ENCODE data around the gene SYMPK.

The SYMPK gene

DNA sequence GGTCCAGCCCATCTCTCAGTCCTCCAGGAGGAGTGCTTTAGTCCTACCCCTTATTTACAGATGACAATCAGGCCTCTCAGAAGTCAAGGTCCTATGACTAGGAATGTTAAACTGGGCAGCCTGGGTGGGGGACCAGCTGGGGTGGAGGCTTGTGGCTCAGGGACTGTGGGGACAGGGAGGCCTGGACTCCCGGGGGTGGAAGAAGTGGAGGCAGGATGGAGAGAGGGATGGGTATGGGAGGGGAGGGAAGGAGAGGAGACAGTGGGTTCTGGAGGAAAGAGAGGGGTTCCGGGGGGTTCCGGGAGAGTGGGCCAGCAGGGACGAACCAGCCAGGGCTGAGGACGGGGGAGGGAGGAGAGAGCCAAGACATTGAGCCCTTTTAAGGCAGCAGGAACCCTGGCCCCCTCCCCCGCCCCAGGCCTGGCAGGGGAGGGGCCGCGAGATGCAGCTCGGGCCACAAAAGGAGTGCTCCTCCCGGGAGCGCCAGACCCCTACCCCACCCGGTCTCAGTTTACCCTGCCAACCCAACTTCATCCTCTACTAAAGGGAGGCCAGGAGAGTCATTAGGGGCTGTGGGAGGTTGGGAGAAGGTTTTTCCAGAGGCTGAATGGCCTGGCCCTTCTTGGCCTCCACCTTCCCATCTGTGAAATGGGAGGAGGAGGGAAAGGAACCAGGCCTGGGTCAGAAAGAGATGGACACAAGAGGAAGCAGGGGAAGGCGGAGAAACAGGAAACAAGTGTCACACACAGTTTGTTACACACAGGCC, 82.3 kb downstream of the SYMPK start:
- peak in 1 of 3 experiments; percentile 32 for DNase-seq

DNA sequence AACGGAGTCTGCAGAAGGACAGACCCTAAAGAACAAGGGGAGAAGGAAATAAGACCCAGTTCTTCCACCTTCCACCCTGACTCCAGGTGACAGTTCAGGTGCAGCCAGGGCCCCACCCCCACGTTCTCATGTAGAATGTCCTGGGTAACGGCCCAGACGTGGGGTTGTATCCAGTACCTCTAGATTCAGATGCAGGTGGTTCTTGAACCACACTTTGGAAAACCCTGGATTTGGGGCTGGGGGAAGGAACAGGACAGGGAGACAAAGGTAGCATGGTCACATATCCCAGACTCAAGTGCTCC, 82.8 kb downstream of the SYMPK start:
- peak in 2 of 3 experiments; percentile 30 to 50 for DNase-seq

DNA sequence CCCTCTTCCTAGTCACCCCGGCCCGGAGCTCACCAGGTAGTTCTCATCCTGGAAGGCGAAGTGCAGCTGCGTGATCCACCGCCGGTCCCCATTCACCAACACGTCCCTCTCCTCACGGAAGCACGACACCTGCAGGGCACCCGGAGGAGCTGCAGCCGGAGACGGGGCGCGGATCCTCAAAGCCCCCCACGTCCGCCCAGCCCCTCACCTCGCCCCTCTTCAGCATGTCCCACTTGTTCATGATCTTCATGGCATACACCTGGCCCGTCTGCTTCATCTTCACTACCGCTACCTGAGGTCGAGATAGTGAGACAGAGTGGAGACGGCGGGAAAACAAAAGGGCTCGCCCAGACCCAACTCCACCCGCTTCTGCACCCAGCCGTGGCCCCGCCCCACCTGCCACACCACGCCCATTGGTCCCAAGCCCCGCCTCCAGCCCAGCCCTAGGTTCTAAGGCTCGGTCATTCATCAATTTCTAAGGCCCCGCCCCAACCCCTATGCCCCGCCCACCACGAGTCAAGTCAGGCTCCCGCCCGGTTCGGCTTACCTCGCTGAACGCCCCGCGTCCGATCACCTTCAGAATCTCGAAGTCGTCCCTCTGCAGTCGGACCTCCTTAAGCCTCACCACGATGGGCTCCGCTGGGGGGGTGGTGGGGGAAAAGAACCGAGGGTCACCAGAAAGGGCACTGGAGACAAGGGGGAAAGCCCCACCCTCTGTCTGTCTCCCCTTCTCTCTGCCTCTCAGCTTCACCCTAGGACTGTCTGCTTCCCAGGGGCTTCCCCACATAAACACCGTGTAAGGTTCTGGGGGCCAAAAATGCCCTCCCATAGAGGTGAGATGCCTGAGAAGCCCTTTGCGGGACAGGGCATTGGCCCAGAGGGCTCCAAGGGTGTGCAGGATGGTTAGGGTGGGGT, 83.5 kb downstream of the SYMPK start:
- peak; percentile 91 to 97 (median 95) for DNase-seq

DNA sequence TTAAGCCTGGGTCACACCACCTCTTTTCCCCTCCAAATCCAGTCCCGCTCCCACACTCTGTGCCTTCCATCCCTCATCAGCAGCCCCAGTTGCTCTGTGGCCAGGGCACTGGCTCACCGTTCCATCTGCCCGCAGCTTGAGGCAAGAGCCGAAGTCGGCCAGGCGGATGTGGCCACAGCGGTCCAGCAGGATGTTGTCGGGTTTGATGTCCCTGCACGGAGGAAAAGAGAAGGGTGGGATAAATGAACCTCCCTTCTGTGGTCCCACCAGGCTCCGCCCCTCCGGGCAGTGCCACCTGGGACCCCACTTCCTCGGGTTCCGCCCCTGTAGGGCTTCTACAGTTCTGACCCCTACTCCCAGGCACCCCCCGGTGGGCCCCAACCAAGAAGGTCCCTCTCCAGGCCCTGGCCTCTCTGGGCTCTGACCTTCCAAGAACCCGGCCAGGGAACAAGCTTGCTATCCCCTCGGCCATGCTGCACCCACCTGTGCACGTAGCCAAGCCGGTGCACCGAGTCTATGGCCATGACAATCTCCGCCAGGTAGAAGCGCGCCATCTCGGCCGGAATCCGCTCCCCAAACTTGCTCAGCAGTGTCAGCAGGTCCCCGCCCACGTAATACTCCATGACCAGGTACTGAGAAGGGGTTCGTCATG, 84.8 kb downstream of the SYMPK start:
- no peak for DNase-seq

DNA sequence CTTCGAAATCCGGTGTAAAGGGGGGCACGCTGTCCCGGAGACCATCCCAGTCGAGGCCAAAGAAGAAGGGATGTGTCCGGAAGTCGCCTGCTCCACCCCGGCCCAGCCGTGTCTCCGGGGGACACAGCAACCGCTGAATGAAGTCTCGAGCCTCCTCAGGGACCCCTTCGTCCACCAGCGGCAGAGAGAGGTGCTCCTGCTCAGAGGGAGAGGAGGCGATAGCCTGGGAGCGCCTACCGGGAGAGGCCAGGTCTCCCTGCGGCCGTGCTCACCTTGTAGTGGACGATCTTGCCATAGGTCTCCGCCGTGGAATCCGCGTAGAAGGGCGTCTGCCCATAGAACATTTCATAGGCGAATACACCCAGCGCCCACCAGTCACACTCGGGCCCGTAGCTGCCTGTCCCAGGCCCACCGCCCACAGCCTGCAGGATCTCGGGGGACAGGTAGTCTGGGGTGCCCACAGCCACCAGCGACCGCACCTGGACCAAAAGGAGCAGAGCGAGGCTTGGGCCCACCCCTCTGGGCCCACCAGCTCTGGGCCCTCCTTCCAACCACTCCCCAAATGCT, 85.5 kb downstream of the SYMPK start:
- DNase-seq: no peak

DNA sequence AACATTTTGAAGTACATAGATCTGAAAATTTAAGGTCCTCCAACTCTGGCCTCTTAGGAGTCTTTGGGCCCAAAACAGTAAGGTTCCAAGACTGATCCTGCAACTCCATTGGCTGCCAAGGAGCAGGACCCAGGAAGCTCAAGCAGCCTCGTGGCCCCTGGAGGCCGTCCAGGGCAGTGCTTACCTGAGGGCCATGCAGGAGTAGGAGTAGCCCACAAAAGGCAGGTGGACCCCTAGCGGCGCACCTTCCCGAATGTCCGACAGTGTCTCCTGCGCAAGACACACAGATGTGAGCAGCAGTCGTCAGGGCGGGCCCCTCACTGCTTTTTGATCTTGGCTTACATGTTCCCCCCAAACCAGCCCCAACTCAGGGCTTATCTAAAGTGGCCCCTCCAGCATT, 88.2 kb downstream of the SYMPK start:
- no peak for DNase-seq

DNA sequence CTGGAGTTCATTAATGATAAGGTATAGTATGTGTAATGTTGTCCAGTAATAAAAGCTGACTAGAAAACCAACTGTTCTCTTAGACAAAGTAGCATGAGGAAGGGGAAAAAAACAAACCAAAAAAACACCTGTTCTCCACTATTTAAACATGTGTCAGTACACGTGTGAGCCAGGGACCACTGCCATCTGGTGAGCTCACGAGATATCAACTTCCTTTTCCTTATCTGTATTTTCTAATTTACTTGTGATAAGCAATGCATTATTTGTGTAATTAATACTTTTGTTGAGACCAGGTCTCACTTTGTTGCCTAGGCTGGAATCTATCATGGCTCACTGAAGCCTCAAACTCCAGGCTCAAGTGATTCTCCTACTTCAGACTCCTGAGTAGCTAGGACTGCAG, 89.6 kb downstream of the SYMPK start:
- DNase-seq: no peak

DNA sequence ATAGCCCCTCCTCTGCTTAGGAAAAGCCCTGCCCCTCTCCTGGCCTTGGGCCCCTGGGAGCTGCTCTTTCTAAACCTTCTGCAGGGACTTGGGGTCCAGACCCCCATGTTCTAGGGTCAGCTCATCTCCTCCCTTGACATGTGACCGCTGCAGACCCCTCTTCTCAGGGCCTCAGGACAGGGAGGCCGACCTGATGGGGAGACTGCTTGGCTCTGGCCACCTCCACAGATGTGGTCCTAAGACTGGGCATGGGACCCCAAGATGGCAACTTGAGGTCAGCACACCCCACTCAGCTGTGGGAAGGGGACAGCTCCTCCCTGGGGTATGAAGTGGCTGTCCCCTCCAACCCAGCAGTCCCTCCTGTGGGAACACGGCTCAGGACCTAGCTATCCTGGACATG, 90.0 kb downstream of the SYMPK start:
- DNase-seq: no peak

DNA sequence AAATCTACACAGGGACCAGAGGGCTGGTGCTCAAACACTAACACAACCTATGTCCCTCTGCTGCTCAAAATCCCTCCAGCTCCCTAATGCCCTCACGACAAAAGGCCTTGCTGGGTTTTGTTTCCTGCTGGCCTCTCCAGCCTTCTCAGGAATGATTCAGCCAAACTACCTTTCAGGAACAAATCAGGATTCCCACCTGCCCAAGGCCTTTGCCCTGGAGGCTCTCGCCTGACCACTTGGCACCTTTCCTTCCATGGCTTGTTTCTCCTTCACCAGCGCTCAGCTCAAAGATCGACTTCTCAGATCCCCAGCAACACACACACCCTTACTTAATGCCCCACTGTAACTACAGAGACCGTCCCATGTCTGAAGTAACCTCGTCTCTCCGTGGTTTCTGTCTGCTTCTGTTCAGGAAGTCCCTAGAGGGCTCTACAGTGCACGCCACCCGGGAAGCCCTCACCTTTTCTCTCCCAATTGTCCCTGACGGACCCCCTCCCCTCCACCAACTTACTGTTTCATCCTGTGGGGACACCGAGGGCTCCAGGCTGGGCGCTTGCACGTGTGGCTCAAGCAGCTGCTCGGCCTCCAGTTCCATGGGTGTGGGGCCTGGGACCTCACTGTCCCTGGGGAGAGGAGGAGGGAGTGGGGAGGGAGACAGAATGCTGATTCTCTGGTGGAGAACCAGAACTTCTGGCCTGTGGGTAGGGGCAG, 90.7 kb downstream of the SYMPK start:
- no peak for DNase-seq

DNA sequence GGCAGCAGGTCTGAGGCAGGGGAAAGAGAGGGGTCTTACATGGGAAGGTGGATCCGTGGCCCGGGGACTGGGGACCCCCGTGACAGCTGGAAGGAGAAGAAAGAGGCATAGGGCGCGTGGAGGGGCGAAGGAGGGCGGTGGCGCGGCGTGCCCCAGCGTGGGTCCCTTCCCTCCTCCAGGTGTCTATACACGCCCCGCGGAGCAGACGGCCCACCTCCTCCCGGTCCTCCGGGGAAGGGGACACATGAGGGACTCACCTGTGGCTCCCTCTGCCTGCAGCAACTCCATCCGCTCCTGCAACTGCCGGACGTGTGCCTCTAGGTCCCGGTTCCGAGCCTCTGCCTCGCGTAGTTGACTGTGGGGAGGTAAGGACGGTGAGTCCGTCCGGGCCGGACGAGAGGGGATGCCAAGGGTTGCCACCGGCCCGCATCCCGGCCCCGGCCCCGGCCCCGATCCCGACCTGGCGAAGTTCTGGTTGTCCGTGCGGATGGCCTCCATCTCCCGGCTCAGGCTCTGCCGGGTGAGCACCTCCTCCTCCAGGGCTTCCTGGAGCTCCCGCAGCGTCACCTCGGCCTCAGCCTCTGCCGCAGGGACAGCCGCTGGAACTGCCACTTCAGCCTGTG, 91.5 kb downstream of the SYMPK start:
- DNase-seq: peak in 1 of 3 experiments; percentile 10

DNA sequence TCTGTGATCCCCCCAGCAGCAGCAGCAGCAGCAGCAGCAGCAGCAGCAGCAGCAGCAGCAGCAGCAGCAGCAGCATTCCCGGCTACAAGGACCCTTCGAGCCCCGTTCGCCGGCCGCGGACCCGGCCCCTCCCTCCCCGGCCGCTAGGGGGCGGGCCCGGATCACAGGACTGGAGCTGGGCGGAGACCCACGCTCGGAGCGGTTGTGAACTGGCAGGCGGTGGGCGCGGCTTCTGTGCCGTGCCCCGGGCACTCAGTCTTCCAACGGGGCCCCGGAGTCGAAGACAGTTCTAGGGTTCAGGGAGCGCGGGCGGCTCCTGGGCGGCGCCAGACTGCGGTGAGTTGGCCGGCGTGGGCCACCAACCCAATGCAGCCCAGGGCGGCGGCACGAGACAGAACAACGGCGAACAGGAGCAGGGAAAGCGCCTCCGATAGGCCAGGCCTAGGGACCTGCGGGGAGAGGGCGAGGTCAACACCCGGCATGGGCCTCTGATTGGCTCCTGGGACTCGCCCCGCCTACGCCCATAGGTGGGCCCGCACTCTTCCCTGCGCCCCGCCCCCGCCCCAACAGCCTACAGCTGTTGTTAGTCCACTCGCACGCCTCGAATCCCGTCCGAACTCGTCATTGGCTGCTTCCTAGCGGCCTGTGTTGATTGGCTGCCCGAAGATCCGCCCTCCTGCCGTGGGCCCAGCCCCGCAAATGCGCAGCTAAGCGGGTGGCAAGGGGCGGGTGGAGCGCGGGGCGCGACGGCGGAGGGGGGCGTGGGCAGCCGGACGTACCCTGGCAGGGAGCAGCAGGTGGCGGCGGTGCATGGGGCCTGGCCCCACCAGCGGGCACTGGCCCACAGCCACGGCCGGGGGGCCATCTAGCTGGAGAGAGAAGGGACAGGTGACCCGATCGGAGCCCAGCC, 92.5 kb downstream of the SYMPK start:
- DNase-seq: peak; percentile 97 to 98 (median 98)

DNA sequence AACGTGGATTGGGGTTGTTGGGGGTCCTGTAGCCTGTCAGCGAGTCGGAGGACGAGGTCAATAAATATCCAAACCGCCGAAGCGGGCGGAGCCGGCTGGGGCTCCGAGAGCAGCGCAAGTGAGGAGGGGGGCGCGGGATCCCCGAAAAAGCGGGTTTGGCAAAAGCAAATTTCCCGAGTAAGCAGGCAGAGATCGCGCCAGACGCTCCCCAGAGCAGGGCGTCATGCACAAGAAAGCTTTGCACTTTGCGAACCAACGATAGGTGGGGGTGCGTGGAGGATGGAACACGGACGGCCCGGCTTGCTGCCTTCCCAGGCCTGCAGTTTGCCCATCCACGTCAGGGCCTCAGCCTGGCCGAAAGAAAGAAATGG, 93.1 kb downstream of the SYMPK start:
- DNase-seq: peak in 2 of 3 experiments; percentile 73 to 79

DNA sequence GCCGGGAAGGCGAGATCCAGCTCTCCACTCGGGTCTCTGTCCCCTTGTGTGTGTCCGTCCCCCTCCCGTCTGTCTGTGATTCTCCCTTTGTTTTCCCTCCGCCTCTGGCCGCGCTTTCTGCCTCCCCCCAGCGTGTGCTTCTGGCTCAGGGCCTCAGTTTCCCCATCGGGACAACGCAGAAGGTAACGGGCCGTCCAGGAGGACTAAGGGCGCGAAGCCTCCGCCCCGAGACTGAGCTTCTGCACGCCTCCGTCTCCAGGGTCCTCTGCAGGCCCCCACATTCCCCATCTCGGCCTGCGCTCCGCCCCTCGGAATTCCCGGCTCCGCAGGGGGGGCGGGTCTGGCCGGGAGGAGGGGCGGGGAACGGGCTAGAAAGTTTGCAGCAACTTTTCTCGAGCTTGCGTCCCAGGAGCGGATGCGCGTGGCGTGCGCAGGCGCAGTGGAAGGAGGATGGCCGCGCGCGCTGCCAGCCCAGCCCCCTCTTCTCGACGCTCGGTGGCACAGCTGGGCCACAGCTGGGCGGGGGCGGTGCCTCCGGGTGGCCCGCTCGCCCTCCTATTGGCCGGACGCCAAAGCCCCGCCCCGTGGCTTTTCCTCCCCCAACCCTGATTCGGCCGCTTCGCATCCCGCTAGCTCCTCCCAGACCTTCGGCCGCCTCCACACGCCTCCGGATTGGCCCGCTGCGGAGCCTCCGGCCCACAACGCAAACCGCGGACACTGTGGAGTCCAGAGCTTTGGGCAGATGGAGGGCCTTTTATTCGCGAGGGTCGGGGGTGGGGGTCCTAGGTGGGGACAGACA, 93.8 kb downstream of the SYMPK start, which contains the start of gene SIX5:
TSS of gene SIX5 (minus strand) at position 269 of the 799 bp plus-strand sequence. CDS start 408 bp downstream, outside the sequence.
- peak; percentile 94 to 98 (median 97) for DNase-seq

DNA sequence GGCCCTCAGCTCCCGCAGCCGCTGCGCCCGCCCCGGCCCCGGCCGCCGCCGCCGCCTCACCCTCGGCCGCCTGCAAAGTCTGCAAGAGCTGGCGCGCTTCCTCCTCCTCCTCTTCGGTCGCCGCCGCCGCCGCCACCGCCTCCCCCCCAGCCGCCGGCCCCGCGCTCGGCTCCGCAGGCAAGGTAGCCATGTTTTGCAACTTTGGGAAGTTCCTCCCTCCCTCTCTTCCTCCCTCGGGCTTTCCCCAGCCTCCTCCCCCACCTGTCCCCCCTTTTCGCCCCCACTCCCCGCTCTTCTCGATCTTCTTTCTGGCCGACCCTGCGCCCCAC, 94.3 kb downstream of the SYMPK start:
- peak in 1 of 3 experiments; percentile 54 for DNase-seq

DNA sequence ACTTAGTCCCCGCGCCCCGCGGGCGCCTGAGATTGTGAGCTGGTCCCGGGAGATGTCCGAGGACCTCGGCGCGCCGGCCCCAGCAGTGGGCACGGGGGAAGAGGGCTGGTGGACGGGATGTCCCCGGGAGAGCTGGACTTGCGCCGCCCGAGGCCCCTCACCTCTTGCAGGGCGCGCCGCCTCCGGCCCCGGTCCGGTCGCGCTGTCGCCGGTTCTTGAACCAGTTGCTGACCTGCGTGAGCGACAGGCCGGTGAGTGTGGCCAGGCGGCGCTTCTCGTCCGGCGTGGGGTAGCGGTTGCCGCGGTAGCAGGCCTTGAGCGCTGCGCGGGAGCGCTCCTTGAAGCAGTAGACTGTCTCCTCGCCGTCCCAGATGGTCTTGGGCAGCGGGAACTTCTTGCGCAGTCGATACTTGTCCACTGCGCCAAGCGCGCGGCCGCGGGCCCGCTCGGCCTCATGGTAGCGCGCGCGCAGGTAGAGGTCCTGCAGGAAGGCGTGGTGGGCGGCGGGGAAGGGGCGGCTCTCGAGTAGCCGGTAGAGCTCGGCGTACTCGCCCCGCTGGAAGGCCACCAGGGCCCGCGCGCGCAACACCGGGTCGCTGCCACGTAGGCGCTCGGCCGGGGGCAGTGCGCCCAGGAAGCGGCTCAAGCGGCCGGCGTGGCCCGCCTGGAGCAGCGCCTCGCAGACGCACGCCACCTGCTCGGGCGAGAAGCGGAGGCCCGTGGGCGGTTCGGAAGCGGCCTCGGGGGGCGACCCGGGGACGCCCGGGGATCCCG, 94.9 kb downstream of the SYMPK start:
- DNase-seq: peak in 2 of 3 experiments; percentile 54 to 58

DNA sequence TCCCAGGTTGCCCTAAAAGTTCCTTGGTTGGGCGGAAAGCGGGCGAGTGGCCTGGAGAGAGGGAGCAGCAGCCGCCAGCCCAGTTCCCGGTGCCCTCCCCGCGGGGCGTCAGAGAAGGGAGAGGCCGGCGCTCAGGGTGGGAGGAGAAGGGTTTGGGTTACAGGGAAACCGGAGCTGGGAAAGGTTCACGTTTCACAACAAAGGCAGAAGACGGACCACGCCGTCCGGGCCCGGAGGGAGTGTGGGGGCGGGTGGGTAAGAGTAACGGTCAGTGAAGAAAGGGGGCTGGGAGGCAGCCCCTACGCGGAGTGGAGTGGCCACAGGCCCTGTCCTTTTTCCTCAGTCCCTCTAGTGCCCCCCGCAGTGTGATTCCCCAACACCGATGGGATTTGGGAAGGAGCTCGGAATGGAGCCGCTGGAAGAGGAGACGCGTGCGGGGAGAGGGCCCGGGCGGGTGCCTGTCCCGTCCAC, 95.5 kb downstream of the SYMPK start:
- DNase-seq: peak; percentile 36 to 49 (median 41)

DNA sequence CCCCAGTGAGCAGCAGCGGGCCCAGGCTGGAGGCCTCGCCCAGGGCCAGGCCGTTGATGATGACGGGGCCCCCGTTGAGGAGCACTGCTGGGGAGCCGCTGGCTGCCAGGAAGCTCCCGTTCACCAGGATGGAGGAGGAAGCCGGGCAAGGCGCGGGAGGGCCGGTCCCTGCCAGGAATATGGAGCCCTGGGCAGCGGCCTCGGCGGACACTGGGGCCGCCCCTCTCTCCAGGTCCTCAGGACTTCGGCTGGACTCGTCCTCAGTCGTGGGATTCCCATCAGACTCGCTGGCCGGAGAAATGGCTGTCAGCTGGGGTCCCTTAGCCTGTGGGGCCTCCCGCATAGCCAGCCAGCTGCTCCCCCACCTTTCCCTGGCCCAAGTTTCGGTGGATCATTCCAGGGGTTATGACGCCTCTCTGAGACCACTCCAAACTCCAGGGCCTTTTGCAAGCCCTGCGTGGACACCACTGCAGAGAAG, 96.0 kb downstream of the SYMPK start:
- no peak for DNase-seq

DNA sequence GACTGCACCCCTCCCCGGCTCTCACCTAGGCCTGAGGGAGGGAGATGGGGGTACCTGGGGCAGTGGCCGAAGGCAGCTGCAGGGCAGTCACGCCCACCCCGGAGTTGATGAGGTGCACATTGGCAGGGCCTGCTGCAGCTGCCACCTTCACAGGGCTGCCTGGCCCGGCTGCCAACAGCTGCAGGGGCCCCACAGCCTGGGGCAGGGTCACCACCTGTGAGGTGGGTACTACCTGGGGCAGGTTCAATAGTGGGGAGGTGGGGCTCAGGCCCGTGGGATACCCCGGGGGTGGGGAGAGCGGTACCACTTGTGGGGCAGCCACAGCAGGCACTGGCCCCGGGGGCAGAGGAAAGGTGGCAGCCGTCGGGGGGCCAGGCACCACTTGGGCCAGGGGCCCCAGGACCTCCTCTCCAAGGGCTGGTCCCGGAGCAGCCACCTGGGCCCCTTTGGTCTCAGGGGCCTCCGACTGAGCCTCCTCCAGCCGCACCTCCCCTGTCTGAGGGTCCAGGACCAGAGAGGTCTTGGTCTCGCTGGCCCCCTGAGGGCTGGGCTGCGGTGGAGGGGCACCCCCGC, 96.6 kb downstream of the SYMPK start:
- no peak for DNase-seq
